GM23338 (cell line): ENCODE results near the gene AFF1. TPM values are rescaled to one million over a fixed set of nuclear protein-coding genes. Genes with fewer than 3 reads are reported as not detected.

Experiments
- ATAC-seq: fragments of 200-7000 bp; cut with Tn5 transposase; 3 replicates; pipeline ENCODE4 v1.9.1; 2020
- DNase-seq: peaks from one replicate; pipeline ENCODE4 v3.0.0-alpha.2; 2015; ENCODE audit warnings: low spot score
- H2AFZ ChIP-seq: fragments of 200-600 bp; sonication (generic); 2 replicates; pipeline ENCODE4 v1.8.0; 2016; ENCODE audit warnings: antibody characterized with exemption, mild to moderate bottlenecking, moderate library complexity
- H3F3A ChIP-seq: fragments of 200-600 bp; sonication (generic); replicated peaks from 2 replicates; pipeline ENCODE4 v1.8.0; 2017; ENCODE audit warnings: antibody characterized with exemption, mixed run types, low read depth
- H3K27ac ChIP-seq: fragments of 200-600 bp; sonication (generic); 2 replicates; pipeline ENCODE4 v1.6.1; 2016; ENCODE audit warnings: low read depth
- H3K27me3 ChIP-seq: fragments of 200-600 bp; sonication (generic); 2 replicates; pipeline ENCODE4 v1.8.0; 2016; ENCODE audit warnings: mild to moderate bottlenecking, mixed run types, moderate library complexity; ENCODE audit not compliant: insufficient read depth
- H3K36me3 ChIP-seq: fragments of 200-600 bp; sonication (generic); 2 replicates; pipeline ENCODE4 v1.8.0; 2016; ENCODE audit warnings: mild to moderate bottlenecking; ENCODE audit not compliant: insufficient read depth
- H3K4me1 ChIP-seq: fragments of 200-600 bp; sonication (generic); 2 replicates; pipeline ENCODE4 v1.8.0; 2016; ENCODE audit warnings: mild to moderate bottlenecking, moderate library complexity; ENCODE audit not compliant: insufficient read depth
- H3K4me2 ChIP-seq: fragments of 200-600 bp; sonication (generic); 2 replicates; pipeline ENCODE4 v1.7.1; 2017; ENCODE audit warnings: mixed run types
- H3K4me3 ChIP-seq: fragments of 200-600 bp; sonication (generic); 2 replicates; pipeline ENCODE4 v1.6.1; 2016; ENCODE audit warnings: mixed run types
- H3K79me2 ChIP-seq: fragments of 200-600 bp; sonication (generic); replicated peaks from 2 replicates; pipeline ENCODE4 v1.8.0; 2017; ENCODE audit warnings: mild to moderate bottlenecking; ENCODE audit not compliant: insufficient read depth
- H3K9me2 ChIP-seq: fragments of 200-600 bp; sonication (generic); 2 replicates; pipeline ENCODE4 v1.8.0; 2017; ENCODE audit not compliant: insufficient read depth
- H4K20me1 ChIP-seq: fragments of 200-600 bp; sonication (generic); replicated peaks from 2 replicates; pipeline ENCODE4 v1.8.0; 2017; ENCODE audit warnings: mild to moderate bottlenecking; ENCODE audit not compliant: insufficient read depth
- H3K27ac Mint-ChIP-seq: 2 replicates; pipeline ENCODE4 v1.8.0; 2020; ENCODE audit warnings: inconsistent platforms, mild to moderate bottlenecking, moderate library complexity, mixed read lengths
- H3K27me3 Mint-ChIP-seq: 3 replicates; pipeline ENCODE4 v1.8.0; 2022; ENCODE audit warnings: low read depth, mild to moderate bottlenecking, moderate library complexity, mixed read lengths, inconsistent platforms; ENCODE audit not compliant: insufficient read depth, poor library complexity
- H3K36me3 Mint-ChIP-seq: 3 replicates; pipeline ENCODE4 v1.8.0; 2021; ENCODE audit warnings: low read depth, mild to moderate bottlenecking, inconsistent platforms, moderate library complexity, mixed read lengths
- H3K4me1 Mint-ChIP-seq: 3 replicates; pipeline ENCODE4 v1.8.0; 2020; ENCODE audit warnings: mild to moderate bottlenecking, inconsistent platforms, mixed read lengths
- H3K4me3 Mint-ChIP-seq: 3 replicates; pipeline ENCODE4 v1.8.0; 2021; ENCODE audit warnings: moderate library complexity, mild to moderate bottlenecking, inconsistent platforms, mixed read lengths
- H3K9me3 Mint-ChIP-seq: 3 replicates; pipeline ENCODE4 v1.8.0; 2020; ENCODE audit warnings: moderate library complexity, mild to moderate bottlenecking, inconsistent platforms, mixed read lengths
- CREB1 ChIP-seq: fragments of 250-450 bp; sonication (Bioruptor Pico); IDR thresholded peaks from 2 replicates; pipeline ENCODE4 v1.5.0; 2020; ENCODE audit warnings: low read depth, mild to moderate bottlenecking, moderate library complexity
- ETS1 ChIP-seq: IDR thresholded peaks from 2 replicates; pipeline ENCODE4 v1.6.1; 2016; ENCODE audit warnings: antibody characterized with exemption
- EZH2phosphoT487 ChIP-seq: fragments of 200-600 bp; sonication (generic); IDR thresholded peaks from one replicate; pipeline ENCODE4 v1.8.1; 2018; ENCODE audit warnings: antibody characterized with exemption; ENCODE audit not compliant: unreplicated experiment
- NANOG ChIP-seq: IDR thresholded peaks from 2 replicates; pipeline ENCODE4 v1.6.1; 2016; ENCODE audit warnings: antibody characterized with exemption, borderline replicate concordance
- POLR2AphosphoS5 ChIP-seq: IDR thresholded peaks from 2 replicates; pipeline ENCODE4 v1.6.1; 2016; ENCODE audit warnings: antibody characterized with exemption, low read depth
- STAT1 ChIP-seq: IDR thresholded peaks from one replicate; pipeline ENCODE4 v1.6.1; 2016; ENCODE audit warnings: antibody characterized with exemption; ENCODE audit not compliant: unreplicated experiment
- ZNF114 ChIP-seq: fragments of 250-450 bp; sonication (Bioruptor Pico); IDR thresholded peaks from 2 replicates; pipeline ENCODE4 v1.5.0; 2020; ENCODE audit warnings: mild to moderate bottlenecking, moderate library complexity
- ZNF331 ChIP-seq: fragments of 250-450 bp; sonication (Bioruptor Pico); IDR thresholded peaks from 2 replicates; pipeline ENCODE4 v1.5.0; 2020; ENCODE audit warnings: low read depth, mild to moderate bottlenecking, moderate library complexity
- polyA plus RNA-seq: library from polyadenylated mRNA; unstranded; fragments of >200 nt; fragmentation: Nextera tagmentation; extraction: Ambion mirVana; gene quantifications from 2 replicates; pipeline ENCODE4 v1.2.1, GENCODE V29; 2016
- total RNA-seq: library from RNA; depleted of rRNA; stranded (reverse); fragments of >200 nt; shearing (Covaris generic); gene quantifications from 2 replicates; pipeline ENCODE4 v1.2.3, GENCODE V29; 2014
- TF ChIP-seq, protein P1 (sequence below), 2 experiments: fragments of 200-600 bp in 1 of 2; sonication (generic) in 1 of 2; conservative IDR thresholded peaks; 2 replicates each; pipeline versions ENCODE4 v1.5.1 to v1.6.1; 2016 to 2017; ENCODE audit warnings: antibody characterized with exemption in 2 of 2, low read depth in 2 of 2, mild to moderate bottlenecking in 2 of 2, moderate library complexity in 1 of 2
- TF ChIP-seq, protein P2 (sequence below): fragments of 250-450 bp; sonication (Bioruptor Pico); IDR thresholded peaks from 2 replicates; pipeline ENCODE4 v1.5.0; 2020; ENCODE audit warnings: mild to moderate bottlenecking, moderate library complexity
- TF ChIP-seq, protein P3 (sequence below): IDR thresholded peaks from one replicate; pipeline ENCODE4 v1.6.1; 2018; ENCODE audit warnings: antibody characterized with exemption; ENCODE audit not compliant: unreplicated experiment

Gene AFF1
- total and polyA plus RNA-seq, 2 experiments from 2014 or later: 42.6 to 67.2 TPM

GRCh38 chr4:86991994-86992393 is 57.2 kb downstream of the AFF1 start:
- H3K79me2 ChIP-seq: peaks cover 50% of the 10 kb centered on the region
- Mint-ChIP-seq H3K4me1 (peaks cover 4% of the 10 kb centered on the region; the same call in 2 of the 3 replicates), H3K27ac (no peak overlapping the region), H3K9me3 (peaks cover 5% of the 10 kb centered on the region; the same call in 2 of the 3 replicates), H3K36me3 (peaks cover 42% of the 10 kb centered on the region), H3K27me3 (peaks cover 7% of the 10 kb centered on the region), H3K4me3 (no peak overlapping the region)
- H4K20me1 ChIP-seq: peaks cover 5% of the 10 kb centered on the region; the same call in 1 of the 2 replicates
- no peaks in the 10 kb centered on the region for H3K36me3 ChIP-seq
- no peak overlapping the region for H3K4me3 ChIP-seq
- H3K4me1 ChIP-seq: 0 out of 2 replicates have a peak, but pooled peaks cover 3% of the 10 kb centered on the region
- H3K4me2 ChIP-seq: no peak overlapping the region
- H3K27me3 ChIP-seq: no peaks in the 10 kb centered on the region
- H3K9me2 ChIP-seq: no peaks in the 10 kb centered on the region
- H2AFZ ChIP-seq: no peak overlapping the region
- ATAC-seq (no peak), DNase-seq (no peak)
- no peak overlapping the region for H3K27ac ChIP-seq
- TF ChIP-seq ZNF114 (CRISPR knock-in tag): no peak
- TF ChIP-seq ETS1: no peak
- TF ChIP-seq, protein P1, sequence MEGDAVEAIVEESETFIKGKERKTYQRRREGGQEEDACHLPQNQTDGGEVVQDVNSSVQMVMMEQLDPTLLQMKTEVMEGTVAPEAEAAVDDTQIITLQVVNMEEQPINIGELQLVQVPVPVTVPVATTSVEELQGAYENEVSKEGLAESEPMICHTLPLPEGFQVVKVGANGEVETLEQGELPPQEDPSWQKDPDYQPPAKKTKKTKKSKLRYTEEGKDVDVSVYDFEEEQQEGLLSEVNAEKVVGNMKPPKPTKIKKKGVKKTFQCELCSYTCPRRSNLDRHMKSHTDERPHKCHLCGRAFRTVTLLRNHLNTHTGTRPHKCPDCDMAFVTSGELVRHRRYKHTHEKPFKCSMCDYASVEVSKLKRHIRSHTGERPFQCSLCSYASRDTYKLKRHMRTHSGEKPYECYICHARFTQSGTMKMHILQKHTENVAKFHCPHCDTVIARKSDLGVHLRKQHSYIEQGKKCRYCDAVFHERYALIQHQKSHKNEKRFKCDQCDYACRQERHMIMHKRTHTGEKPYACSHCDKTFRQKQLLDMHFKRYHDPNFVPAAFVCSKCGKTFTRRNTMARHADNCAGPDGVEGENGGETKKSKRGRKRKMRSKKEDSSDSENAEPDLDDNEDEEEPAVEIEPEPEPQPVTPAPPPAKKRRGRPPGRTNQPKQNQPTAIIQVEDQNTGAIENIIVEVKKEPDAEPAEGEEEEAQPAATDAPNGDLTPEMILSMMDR (conservative IDR thresholded peaks at IDR 0.05; ENCODE audit: low read depth in 2 of 2): no peak
- no peak for TF ChIP-seq POLR2AphosphoS5
- no peak for TF ChIP-seq STAT1
- no peak for TF ChIP-seq CREB1 (CRISPR knock-in tag)
- TF ChIP-seq ZNF331 (CRISPR knock-in tag): no peak
- TF ChIP-seq NANOG: no peak
- no peak for TF ChIP-seq EZH2phosphoT487
- TF ChIP-seq, protein P2, sequence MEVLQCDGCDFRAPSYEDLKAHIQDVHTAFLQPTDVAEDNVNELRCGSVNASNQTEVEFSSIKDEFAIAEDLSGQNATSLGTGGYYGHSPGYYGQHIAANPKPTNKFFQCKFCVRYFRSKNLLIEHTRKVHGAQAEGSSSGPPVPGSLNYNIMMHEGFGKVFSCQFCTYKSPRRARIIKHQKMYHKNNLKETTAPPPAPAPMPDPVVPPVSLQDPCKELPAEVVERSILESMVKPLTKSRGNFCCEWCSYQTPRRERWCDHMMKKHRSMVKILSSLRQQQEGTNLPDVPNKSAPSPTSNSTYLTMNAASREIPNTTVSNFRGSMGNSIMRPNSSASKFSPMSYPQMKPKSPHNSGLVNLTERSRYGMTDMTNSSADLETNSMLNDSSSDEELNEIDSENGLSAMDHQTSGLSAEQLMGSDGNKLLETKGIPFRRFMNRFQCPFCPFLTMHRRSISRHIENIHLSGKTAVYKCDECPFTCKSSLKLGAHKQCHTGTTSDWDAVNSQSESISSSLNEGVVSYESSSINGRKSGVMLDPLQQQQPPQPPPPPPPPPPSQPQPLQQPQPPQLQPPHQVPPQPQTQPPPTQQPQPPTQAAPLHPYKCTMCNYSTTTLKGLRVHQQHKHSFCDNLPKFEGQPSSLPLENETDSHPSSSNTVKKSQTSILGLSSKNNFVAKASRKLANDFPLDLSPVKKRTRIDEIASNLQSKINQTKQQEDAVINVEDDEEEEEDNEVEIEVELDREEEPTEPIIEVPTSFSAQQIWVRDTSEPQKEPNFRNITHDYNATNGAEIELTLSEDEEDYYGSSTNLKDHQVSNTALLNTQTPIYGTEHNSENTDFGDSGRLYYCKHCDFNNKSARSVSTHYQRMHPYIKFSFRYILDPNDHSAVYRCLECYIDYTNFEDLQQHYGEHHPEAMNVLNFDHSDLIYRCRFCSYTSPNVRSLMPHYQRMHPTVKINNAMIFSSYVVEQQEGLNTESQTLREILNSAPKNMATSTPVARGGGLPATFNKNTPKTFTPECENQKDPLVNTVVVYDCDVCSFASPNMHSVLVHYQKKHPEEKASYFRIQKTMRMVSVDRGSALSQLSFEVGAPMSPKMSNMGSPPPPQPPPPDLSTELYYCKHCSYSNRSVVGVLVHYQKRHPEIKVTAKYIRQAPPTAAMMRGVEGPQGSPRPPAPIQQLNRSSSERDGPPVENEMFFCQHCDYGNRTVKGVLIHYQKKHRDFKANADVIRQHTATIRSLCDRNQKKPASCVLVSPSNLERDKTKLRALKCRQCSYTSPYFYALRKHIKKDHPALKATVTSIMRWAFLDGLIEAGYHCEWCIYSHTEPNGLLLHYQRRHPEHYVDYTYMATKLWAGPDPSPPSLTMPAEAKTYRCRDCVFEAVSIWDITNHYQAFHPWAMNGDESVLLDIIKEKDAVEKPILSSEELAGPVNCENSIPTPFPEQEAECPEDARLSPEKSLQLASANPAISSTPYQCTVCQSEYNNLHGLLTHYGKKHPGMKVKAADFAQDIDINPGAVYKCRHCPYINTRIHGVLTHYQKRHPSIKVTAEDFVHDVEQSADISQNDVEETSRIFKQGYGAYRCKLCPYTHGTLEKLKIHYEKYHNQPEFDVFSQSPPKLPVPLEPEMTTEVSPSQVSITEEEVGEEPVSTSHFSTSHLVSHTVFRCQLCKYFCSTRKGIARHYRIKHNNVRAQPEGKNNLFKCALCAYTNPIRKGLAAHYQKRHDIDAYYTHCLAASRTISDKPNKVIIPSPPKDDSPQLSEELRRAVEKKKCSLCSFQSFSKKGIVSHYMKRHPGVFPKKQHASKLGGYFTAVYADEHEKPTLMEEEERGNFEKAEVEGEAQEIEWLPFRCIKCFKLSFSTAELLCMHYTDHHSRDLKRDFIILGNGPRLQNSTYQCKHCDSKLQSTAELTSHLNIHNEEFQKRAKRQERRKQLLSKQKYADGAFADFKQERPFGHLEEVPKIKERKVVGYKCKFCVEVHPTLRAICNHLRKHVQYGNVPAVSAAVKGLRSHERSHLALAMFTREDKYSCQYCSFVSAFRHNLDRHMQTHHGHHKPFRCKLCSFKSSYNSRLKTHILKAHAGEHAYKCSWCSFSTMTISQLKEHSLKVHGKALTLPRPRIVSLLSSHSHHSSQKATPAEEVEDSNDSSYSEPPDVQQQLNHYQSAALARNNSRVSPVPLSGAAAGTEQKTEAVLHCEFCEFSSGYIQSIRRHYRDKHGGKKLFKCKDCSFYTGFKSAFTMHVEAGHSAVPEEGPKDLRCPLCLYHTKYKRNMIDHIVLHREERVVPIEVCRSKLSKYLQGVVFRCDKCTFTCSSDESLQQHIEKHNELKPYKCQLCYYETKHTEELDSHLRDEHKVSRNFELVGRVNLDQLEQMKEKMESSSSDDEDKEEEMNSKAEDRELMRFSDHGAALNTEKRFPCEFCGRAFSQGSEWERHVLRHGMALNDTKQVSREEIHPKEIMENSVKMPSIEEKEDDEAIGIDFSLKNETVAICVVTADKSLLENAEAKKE (CRISPR knock-in tag): no peak
- TF ChIP-seq, protein P3, sequence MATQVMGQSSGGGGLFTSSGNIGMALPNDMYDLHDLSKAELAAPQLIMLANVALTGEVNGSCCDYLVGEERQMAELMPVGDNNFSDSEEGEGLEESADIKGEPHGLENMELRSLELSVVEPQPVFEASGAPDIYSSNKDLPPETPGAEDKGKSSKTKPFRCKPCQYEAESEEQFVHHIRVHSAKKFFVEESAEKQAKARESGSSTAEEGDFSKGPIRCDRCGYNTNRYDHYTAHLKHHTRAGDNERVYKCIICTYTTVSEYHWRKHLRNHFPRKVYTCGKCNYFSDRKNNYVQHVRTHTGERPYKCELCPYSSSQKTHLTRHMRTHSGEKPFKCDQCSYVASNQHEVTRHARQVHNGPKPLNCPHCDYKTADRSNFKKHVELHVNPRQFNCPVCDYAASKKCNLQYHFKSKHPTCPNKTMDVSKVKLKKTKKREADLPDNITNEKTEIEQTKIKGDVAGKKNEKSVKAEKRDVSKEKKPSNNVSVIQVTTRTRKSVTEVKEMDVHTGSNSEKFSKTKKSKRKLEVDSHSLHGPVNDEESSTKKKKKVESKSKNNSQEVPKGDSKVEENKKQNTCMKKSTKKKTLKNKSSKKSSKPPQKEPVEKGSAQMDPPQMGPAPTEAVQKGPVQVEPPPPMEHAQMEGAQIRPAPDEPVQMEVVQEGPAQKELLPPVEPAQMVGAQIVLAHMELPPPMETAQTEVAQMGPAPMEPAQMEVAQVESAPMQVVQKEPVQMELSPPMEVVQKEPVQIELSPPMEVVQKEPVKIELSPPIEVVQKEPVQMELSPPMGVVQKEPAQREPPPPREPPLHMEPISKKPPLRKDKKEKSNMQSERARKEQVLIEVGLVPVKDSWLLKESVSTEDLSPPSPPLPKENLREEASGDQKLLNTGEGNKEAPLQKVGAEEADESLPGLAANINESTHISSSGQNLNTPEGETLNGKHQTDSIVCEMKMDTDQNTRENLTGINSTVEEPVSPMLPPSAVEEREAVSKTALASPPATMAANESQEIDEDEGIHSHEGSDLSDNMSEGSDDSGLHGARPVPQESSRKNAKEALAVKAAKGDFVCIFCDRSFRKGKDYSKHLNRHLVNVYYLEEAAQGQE: no peak
- no peaks in the 10 kb centered on the region for H3F3A ChIP-seq
